Measurements from ENCODE around the gene GGNBP2.

The GGNBP2 gene

DNA sequence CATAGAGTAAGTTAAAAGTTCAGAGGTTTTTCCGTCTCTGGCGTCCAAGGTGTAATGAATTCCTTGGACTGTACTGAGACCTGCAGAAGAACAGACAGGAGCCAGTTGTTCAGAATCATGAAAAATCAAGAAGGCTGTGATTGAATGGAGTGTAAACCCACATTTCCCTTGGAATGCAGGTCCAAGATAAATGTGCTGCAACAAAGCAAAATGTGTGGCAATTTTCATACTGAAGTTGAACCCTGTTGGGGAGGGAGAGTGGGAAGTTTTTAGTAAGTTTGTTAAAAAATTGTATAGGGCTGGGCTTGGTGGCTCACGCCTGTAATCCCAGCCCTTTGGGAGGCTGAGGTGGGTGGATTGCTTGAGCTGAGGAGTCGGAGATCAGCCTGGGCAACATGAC, 21.4 kb downstream of the GGNBP2 start:
- no peak for DNase-seq

DNA sequence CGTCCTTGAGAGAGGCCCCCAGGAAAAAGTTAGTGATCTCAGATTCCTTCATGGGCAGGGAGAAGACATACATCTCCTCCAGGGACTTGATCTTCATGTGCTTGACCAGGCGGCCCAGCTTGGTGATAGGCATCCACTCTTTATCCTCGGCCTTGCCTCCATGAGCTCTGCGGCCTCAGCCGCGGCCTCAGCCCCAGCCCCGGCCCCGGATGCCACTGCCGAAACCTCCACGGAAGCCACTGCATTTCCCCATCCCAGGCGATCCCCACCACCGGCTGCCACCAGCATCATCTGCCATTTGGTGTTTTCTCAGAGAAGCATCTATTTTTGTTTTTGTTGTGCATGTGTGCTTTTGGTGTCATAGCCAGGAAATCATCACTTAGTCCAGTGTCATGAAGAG, 30.3 kb downstream of the GGNBP2 start:
- no peak for DNase-seq

DNA sequence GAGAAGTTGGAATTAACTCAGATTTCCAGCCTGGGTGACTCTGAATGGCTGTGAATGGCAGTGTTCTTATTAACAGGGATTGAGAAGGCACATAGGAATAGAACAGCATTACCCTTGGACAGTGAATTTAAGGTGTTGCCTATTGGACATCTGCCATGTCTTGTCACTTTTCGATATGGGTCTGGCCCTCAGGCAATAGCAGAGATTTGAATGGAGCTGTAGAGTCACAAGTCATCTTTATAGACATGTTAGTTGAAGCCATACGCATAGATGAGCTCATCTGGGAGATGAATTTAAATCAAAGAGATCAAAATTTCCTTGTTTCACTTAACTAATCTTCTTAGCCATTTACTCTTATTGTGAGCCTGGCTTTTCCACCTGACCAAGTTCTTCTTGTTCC, 32.1 kb downstream of the GGNBP2 start:
- DNase-seq, result no peak

DNA sequence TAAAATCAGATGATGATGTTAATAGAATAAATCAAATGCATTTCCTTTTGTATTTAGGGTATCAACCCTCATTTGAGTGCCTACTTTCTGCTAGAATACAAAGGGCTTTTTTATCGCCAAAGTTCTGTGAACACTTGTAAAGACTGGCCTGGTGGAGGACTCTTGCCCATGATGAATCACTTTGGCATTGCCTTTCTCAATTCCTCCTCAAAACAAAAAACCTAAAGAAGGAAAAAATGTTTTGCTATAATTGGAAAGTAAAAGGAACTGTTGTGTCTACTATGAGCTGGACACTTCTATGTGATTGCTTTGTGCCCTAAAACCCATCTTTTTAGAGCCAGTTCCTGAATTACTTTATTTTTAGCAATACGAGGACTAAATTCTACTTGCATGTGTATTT, 34.0 kb downstream of the GGNBP2 start:
- DNase-seq, result no peak

DNA sequence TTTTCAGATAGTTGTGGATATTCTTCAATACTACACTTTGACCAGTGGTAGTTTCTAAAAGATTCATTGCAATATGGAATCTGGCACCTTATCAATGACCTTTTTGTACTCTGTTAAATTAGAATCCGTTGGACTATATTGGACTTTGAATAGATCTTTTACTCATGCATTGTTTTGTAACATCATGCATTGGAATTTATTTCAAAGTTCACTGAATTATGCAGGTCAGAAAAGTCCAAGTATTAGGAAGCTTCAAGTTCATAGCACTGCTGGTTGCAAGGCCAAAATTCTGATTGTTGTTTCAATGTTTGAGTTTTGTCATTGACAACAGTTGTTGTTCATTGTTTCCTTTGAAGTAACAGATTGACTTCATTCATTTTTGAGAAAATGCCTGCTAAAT, 39.1 kb downstream of the GGNBP2 start:
- no peak for DNase-seq

DNA sequence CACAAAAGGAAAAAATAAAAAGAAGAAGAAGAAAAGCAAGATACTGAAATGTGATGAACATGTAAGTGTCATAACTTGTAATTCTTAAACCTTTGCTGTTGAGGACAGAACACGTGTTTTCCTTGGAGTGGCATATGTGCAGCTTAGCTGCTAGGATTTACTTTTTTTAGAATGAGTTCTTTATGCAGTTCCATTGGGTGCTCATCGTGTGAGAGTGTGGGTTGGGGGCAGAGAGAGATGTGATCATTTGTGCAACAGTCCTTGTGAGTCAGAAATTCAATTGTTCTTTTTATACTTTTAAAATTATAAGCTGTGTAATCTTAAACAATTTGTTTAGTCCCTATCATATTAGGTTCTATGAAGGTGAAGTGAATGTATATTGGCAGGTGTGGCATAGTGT, 41.4 kb downstream of the GGNBP2 start:
- DNase-seq, result no peak

DNA sequence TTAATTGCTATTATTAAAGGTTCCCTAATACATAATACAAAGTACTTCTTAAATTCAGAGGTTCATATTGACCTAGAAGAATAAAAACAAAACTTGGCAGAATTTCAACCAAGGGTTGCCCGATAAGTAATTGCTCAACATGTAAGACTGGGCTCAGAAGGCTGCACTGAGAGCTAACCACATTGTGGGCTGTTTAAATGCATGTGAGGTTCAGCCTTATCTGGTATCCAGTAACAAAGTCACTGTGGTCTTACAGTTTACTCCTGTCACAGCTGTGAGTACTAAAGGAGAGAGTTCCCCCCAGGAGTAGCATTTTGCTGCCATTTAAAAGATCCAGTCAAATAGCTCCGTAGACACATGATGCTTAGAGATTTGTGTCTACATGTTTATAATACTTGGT, 45.4 kb downstream of the GGNBP2 start:
- DNase-seq, result no peak

DNA sequence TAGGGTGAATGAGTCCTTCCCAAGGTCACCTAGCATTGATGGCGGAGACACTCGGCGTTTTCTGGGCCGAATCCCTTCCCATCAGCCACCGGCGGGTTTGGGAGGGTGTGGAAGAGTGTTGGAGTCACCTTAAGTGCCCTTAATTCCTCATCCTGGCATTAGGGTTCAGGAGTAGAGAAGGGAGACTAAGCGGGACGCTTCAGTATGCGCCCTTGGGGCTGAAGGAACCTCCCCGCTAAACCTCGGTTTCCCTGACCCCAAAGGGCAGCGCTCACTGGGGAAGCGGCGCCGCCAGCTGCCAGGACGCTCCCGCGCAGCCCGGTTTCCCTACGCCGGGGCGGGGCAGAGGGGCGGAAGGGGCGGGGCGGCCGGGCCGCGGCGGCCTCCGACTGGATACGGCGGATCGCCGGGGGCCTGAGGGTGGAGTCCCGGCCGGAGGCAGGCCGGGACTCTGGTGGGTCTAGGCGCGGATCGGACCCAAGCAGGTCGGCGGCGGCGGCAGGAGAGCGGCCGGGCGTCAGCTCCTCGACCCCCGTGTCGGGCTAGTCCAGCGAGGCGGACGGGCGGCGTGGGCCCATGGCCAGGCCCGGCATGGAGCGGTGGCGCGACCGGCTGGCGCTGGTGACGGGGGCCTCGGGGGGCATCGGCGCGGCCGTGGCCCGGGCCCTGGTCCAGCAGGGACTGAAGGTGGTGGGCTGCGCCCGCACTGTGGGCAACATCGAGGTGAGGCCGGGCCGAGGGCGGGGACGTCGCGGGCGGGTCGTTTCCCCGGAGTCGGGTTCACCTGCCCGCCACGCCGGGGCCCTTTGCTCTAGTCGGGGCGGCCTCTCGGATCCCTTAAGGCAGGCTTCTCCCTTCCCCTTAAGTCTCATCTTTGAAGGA, 47.0 kb downstream of the GGNBP2 start, which contains the start of gene DHRS11:
DHRS11 (plus strand) TSS at position 446 of the 882 bp plus-strand sequence; CDS start at position 577, 131 bp downstream.
- DNase-seq, result peak; percentile 85

DNA sequence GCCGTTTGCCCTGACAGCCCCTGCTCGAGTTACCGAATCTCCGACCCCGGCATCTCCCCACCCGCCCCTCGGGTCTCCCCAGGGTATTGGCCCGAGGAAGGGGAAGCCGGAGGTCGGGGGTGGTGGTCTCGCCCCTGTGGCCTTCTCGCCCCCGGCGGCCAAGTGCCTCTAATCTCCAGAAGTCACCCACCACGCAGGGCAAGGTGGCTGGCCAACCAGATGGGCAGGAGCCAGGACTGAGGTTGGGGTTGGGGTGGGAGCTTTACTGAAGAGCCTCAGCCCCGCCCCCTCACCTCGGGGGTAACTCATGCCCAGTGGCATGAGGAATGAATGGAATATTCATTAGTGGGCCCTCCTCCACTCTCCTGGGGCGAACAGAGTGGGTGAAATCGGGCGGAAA, 47.6 kb downstream of the GGNBP2 start:
- peak; percentile 39 for DNase-seq

DNA sequence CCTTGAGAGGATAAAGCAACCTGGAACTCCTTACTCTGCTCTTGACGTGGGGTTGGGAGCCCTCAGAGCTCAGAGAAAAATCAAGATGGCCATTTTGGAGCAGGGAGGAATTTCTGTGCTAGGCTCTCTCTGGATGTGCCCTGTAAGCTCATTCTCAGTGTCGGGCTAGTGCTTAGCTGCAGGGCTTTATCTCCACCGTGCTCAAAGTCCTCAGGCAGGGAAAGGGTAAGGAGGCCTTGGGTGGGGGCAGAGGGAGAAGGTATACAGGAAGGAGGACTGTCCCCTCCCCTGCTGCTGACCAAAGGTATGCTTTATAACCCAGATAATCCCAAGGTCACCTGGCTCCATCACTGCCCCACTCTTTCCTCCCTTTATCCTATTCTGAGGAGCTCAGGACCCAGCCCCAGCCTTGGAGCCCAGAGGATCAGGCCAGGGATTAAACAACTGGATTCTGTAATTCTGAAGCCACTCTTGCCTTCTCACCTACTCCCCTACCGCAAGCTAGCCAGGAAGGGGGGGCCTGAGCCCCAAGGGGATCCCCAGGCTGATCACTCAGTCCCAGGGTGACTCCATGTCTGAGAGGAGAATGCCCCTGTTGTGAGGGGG, 48.1 kb downstream of the GGNBP2 start:
- DNase-seq, result peak; percentile 39

DNA sequence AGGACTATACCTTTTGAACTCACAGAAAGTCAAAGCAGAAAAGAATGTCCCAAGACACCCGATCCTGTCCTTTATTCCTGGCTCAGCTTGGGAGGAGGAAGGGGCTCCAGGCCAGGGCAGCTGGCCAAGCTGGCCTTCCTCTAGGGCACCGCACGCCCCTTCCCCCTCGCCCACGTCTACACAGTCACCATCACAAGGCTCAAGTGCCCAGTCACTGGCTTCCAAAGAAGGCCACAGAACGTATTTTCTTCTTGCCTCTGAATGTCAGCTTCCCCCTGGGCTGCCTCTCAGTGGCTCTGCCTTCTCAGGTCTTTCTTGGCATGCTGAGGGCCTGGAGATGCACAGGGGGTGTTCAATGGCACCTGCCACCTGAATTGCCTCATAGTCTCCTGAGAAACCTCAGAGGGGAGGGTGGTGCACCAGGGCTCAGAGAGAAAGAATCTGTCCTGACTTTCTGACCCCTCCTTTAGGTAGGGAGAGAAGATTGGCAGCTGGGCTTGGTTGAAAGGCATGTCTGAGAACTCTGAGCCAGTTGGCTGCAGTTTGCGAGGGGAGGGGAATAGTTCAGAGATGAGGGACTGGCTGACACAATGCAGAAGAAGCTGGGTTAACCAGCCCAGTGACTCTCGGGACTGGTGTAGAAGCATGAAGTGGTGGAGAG, 49.1 kb downstream of the GGNBP2 start:
- no peak for DNase-seq

DNA sequence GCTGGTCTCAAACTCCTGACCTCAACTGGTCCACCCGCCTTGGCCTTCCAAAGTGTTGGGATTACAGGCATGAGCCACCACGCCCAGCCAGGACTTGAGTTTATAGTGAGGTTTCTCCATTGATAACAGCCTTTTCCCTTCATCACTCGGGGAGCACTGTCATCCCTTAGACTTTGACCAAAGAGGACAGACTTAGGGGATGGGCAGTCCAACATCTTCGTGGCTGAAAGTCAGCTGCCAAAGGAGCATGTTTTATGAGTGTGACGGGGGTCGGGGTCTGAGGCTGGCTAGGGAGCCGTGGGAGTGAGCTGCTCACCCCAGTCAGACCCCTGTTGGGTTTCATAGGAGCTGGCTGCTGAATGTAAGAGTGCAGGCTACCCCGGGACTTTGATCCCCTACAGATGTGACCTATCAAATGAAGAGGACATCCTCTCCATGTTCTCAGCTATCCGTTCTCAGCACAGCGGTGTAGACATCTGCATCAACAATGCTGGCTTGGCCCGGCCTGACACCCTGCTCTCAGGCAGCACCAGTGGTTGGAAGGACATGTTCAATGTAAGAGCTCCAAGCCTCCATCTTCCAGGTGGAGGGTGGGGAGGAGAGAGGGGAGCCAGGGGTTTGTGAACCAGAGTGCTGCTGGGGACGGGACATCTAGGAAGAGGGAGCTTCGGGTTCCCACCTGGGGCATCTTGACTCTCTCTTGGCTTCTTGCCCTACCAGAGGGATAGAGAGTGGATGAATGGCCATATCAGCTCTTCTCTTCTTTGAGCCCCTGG, 50.1 kb downstream of the GGNBP2 start:
- no peak for DNase-seq

DNA sequence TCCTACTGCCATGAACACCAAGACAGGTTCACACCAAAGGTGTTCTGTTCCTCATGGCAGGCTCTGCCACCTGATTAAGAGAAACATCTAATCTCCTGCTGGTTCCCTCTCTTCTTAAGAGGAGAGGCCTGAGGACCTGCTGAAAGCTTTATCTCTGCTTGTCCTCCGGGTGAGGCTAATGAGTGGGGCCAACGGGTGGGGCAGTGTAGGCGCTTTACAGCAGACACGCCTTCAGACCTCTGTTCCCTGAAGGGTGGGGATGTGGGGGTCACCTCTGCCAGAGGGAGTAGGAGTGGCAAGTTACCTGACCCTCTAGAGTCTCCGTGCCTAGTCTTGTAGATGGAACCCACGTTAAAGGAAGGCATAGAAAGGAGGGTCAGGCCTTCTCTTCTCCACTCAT, 52.5 kb downstream of the GGNBP2 start:
- no peak for DNase-seq

DNA sequence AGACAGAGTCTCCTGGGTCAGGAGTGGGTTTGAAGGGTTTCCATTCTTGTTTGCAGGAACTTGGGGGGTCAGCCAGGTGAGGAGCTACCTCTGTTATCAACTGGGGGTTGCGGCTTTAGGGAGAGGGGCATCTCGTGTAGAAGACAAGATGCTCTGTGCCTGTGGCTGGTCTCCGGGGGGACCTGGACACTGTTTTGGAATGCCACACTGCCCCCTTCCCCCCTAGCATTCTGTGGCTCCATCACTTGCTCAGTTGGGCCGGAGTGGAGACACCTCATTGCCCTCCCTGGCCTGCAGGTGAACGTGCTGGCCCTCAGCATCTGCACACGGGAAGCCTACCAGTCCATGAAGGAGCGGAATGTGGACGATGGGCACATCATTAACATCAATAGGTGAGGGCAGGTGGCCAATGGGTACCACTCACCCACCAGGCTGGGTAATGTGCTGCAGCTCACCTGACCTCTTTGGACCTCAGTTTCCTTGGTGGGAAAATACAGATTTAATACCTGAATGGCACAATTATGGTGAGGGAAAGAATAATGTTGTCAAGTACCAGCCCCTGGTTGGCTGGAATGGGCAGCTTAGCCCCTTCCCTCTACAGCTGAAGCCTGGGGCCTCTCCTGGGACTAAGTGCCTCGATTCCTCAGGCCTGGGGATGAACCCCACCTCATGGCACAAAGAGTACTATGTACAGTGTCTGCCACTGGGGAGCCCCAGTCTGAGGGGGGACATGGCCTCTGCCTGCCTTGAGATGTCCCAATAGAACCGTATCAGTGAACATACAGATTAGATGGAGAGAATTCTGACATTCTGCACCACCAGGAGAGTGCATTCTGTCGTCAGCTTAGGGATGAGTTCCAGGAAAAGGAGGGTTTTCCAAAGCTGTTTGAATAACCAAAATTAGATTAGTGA, 53.4 kb downstream of the GGNBP2 start:
- DNase-seq, result no peak

DNA sequence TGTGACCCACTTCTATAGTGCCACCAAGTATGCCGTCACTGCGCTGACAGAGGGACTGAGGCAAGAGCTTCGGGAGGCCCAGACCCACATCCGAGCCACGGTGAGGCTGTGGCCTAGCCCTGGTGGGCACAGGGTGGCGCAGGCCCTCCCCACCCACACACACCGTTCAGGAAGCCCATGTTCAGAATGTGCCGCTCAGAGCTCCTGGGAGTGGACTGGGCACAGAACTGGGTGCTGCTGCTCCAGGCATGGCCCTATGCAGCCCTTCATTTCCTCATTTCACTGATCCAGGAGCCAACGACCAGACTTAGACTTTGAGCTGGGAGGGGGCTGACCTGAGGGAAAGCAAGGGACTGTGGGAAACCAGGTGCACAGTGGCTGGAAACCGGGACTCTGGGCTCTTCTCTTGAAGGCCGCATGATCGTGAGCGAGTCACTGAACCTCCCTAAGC, 54.3 kb downstream of the GGNBP2 start:
- no peak for DNase-seq

DNA sequence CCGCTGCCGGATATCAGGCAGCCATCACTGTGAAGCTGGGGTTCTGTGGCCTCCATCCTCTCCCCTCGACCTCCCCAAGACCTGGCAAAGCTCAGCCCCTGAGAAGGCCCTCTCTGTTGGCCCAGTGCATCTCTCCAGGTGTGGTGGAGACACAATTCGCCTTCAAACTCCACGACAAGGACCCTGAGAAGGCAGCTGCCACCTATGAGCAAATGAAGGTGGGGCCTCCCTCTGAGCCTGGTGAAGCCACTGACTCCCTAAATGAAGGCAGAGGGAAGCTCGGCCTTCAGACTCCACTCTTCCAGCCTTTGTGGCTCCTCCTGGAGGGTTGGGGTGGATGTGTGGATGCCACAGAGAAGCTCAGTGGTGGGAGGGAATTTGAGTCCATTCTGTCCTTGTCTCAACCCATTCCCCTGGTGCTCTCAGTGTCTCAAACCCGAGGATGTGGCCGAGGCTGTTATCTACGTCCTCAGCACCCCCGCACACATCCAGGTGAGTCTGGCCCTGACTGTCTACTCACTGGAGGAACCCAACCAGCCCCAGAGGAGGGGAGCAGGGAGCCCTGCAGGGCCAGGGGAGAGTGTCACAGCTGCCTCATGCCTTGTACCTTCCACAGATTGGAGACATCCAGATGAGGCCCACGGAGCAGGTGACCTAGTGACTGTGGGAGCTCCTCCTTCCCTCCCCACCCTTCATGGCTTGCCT, 55.0 kb downstream of the GGNBP2 start:
- DNase-seq, result no peak

DNA sequence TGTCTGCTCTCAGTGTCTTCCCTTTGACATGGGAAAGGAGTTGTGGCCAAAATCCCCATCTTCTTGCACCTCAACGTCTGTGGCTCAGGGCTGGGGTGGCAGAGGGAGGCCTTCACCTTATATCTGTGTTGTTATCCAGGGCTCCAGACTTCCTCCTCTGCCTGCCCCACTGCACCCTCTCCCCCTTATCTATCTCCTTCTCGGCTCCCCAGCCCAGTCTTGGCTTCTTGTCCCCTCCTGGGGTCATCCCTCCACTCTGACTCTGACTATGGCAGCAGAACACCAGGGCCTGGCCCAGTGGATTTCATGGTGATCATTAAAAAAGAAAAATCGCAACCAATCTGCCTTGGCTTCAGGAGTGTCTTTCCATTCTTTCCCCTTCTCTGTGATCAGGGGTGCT, 55.7 kb downstream of the GGNBP2 start:
- no peak for DNase-seq

DNA sequence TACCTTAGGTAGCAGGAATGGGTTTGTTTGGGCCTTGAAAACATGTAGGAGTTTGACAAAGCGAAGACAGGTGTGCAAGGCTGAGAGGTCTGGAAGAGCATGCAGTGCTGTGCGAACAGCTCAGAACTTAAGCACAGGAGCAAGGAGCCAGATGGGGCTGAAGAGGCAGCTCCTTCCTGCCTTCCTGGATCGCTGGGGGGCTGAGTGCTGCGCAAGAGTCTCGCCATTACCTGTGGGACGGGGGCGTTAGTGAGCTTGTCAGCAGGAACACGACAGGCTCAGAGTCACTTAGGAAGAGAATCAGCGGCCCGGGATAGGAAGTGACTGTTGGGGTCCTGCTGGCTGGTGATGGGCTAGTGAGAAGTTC, 56.2 kb downstream of the GGNBP2 start:
- no peak for DNase-seq

DNA sequence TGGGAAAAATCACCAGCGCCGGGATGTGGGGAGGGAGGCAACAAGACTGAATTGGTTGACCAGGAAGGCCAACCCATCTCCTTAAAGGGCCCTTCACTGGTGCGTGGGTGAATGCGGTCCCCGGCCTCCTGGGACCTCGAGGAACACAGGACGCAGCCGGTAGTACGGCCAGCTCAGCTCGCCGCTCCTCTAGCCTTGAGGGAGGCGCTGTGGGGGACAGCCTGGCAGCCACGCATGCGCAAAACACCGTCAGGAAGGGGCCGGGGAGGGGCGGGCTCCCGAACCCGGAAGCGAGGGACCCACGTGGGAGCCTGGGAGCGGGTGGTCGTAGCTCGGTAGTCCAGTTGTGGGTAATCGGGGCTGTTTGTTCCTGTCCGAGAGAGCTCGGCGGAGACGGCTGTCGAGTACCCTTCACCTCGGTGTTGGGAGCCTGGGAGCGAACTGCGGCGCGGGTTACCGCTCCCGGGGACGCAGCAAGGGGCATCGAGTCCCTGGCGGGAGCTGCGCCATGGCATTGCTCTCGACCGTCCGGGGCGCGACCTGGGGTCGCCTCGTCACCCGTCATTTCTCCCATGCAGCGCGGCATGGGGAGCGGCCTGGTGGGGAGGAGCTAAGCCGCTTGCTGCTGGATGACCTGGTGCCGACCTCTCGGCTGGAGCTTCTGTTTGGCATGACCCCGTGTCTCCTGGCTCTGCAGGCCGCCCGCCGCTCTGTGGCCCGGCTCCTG, 56.7 kb downstream of the GGNBP2 start, which contains the start of gene MRM1:
MRM1 (plus strand) TSS at position 281 of the 727 bp plus-strand sequence; CDS start at position 509, 228 bp downstream.
- DNase-seq, result peak; percentile 93

DNA sequence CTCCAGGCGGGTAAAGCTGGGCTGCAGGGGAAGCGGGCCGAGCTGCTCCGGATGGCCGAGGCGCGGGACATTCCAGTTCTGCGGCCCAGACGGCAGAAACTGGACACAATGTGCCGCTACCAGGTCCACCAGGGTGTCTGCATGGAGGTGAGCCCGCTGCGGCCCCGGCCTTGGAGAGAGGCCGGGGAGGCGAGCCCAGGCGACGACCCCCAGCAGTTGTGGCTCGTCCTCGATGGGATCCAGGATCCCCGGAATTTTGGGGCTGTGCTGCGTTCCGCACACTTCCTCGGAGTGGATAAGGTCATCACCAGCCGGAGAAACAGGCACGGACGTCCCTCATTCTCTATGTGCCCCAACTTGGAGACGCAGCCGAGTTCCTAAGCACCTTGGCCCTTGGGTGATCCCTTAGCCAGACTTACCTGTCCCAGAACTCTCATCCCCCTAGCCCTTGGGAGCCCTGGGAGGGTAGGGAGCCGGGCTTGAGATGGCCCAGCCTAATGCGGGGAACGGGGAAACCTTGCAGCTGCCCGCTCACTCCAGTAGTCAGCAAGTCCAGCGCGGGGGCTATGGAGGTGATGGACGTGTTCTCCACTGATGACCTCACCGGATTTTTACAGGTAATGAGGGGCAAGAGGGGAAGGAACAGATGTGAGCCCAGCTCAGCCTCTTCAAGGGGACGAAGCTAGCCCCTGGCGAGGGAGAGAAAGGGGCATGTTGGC, 57.5 kb downstream of the GGNBP2 start:
- peak; percentile 69 for DNase-seq
